Keratinocyte (primary cell): Measurements from ENCODE around the gene SLC25A28. TPM values are rescaled to one million over a fixed set of nuclear protein-coding genes. Genes with fewer than 3 reads are reported as not detected.

Experiments
- DNase-seq: peaks from one replicate; pipeline ENCODE4 v3.0.0-alpha.2; 2011; ENCODE audit warnings: low read depth, missing footprints, low spot score
- FAIRE-seq: peaks from 2 replicates; lab custom pipeline; 2011; peaks lifted over from hg19 to GRCh38; lab: Jason Lieb, UNC
- H2AFZ ChIP-seq: 2 replicates; pipeline ENCODE4 v1.6.0; 2012; ENCODE audit warnings: low read length, control low read depth, inconsistent platforms; ENCODE audit not compliant: control insufficient read depth
- H3K27ac ChIP-seq: 2 replicates; pipeline ENCODE4 v1.5.1; 2011; ENCODE audit warnings: low read length; ENCODE audit not compliant: control insufficient read depth, insufficient read depth
- H3K27me3 ChIP-seq: 3 replicates; pipeline ENCODE4 v1.6.0; 2011; ENCODE audit warnings: low read length; ENCODE audit not compliant: control insufficient read depth, insufficient read depth; ENCODE audit errors: extremely low read depth
- H3K36me3 ChIP-seq, 2 experiments: 2 replicates in 1 of 2; 3 replicates in 1 of 2; pipeline ENCODE4 v1.5.1; 2011; ENCODE audit warnings: low read length in 2 of 2, mild to moderate bottlenecking in 1 of 2; ENCODE audit not compliant: control insufficient read depth in 2 of 2, insufficient read depth in 2 of 2; ENCODE audit errors: extremely low read depth in 1 of 2
- H3K4me1 ChIP-seq: 3 replicates; pipeline ENCODE4 v1.5.1; 2011; ENCODE audit warnings: low read length; ENCODE audit not compliant: control insufficient read depth, insufficient read depth; ENCODE audit errors: extremely low read depth
- H3K4me2 ChIP-seq: 3 replicates; pipeline ENCODE4 v1.6.0; 2011; ENCODE audit warnings: low read depth, low read length; ENCODE audit not compliant: control insufficient read depth, insufficient read depth; ENCODE audit errors: extremely low read depth
- H3K4me3 ChIP-seq, 3 experiments: fragments of 200-600 bp in 1 of 3; sonication (generic) in 1 of 3; 2 replicates in 2 of 3; 3 replicates in 1 of 3; pipeline ENCODE4 v1.5.1; 2011 to 2016; ENCODE audit warnings: low read length in 3 of 3, mild to moderate bottlenecking in 3 of 3, control low read depth in 2 of 3, inconsistent platforms in 1 of 3, low read depth in 1 of 3, mixed read lengths in 1 of 3, mixed run types in 1 of 3, moderate library complexity in 1 of 3; ENCODE audit not compliant: control insufficient read depth in 2 of 3, insufficient read depth in 2 of 3; ENCODE audit errors: extremely low read depth in 1 of 3
- H3K79me2 ChIP-seq: 2 replicates; pipeline ENCODE4 v1.6.0; 2012; ENCODE audit warnings: low read length; ENCODE audit not compliant: control insufficient read depth, insufficient read depth
- H3K9ac ChIP-seq: 3 replicates; pipeline ENCODE4 v1.6.0; 2011; ENCODE audit warnings: low read length; ENCODE audit not compliant: control insufficient read depth, insufficient read depth; ENCODE audit errors: extremely low read depth
- H3K9me1 ChIP-seq: 3 replicates; pipeline ENCODE4 v1.6.0; 2011; ENCODE audit warnings: low read length; ENCODE audit not compliant: control insufficient read depth, insufficient read depth; ENCODE audit errors: extremely low read depth
- H3K9me3 ChIP-seq: 2 replicates; pipeline ENCODE4 v1.5.1; 2012; ENCODE audit warnings: low read depth, low read length; ENCODE audit not compliant: control insufficient read depth
- H4K20me1 ChIP-seq: 3 replicates; pipeline ENCODE4 v1.6.0; 2011; ENCODE audit warnings: low read length; ENCODE audit not compliant: control insufficient read depth, insufficient read depth; ENCODE audit errors: extremely low read depth
- EZH2 ChIP-seq: IDR thresholded peaks from one replicate; pipeline ENCODE4 v1.6.1; 2012; ENCODE audit warnings: inconsistent platforms, mild to moderate bottlenecking, low read length, moderate library complexity
- dilution Hi-C: fragments of 300-500 bp; cut with MboI; formaldehyde crosslinking; loops from one replicate; pipeline ENCODE4 v1.7.0; 2020; ENCODE audit warnings: low sequenced_read_pairs; ENCODE audit not compliant: extremely low pct_ligation_motif_present
- polyA plus RNA-seq, 5 experiments: library from polyadenylated mRNA; depleted of rRNA in 3 of 5; stranded (reverse) in 3 of 5; stranded (forward) in 1 of 5; unstranded in 1 of 5; fragments of >200 nt; gene quantifications; 1 replicate in 1 of 5; 2 replicates in 3 of 5; 3 replicates in 1 of 5; pipeline versions ENCODE4 v1.2.1 to v1.2.3, GENCODE V29; 2011 to 2012; ENCODE audit warnings: missing spikeins in 2 of 5, low read depth in 1 of 5, low replicate concordance in 1 of 5
- TF ChIP-seq, protein P1 (sequence below), 3 experiments: IDR thresholded peaks in 1 of 3; conservative IDR thresholded peaks in 1 of 3; optimal IDR thresholded peaks in 1 of 3; 2 replicates in 2 of 3; 3 replicates in 1 of 3; pipeline versions ENCODE3 to v1.5.1; 2011; ENCODE audit warnings: low read length in 3 of 3, mild to moderate bottlenecking in 3 of 3, moderate library complexity in 2 of 3, control low read depth in 1 of 3, inconsistent platforms in 1 of 3; ENCODE audit not compliant: insufficient read depth in 2 of 3; ENCODE audit errors: extremely low read depth in 1 of 3

The SLC25A28 gene
- polyA plus RNA-seq, 1 donor (not counting 4 experiments of a cell fraction or from before 2014, with no cell fraction given), result 52.3 TPM

DNA sequence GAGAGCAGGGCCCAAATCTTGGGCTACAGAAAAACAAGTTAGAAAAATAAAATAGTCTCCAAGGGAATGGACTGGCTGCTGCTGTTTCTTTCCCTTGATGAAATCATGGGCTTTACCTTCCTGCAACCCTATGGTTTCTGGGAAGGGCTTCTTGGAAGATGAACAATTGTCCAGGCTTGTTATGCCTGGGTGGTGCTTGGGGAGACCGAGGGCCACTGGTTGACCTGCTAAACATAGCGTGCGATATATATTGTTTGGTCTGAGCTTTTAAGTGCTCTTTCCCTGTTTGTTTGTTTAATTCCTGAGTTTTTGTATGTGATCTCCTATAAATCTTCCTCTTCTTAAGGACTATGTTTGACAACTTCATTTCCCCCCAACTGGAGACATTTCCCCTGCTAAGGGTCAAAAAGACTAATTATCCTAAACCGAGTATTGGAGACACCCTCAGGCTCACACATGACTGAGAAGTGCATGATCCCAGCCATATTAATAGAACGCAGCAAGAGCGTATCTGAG lies 37.9 kb downstream of the SLC25A28 start:
- no peak overlapping the region for H3K9ac ChIP-seq
- no peak overlapping the region for H3K27ac ChIP-seq
- H3K9me1 ChIP-seq, result no peaks in the 10 kb centered on the region
- TF ChIP-seq EZH2, result no peak
- TF ChIP-seq, protein P1, sequence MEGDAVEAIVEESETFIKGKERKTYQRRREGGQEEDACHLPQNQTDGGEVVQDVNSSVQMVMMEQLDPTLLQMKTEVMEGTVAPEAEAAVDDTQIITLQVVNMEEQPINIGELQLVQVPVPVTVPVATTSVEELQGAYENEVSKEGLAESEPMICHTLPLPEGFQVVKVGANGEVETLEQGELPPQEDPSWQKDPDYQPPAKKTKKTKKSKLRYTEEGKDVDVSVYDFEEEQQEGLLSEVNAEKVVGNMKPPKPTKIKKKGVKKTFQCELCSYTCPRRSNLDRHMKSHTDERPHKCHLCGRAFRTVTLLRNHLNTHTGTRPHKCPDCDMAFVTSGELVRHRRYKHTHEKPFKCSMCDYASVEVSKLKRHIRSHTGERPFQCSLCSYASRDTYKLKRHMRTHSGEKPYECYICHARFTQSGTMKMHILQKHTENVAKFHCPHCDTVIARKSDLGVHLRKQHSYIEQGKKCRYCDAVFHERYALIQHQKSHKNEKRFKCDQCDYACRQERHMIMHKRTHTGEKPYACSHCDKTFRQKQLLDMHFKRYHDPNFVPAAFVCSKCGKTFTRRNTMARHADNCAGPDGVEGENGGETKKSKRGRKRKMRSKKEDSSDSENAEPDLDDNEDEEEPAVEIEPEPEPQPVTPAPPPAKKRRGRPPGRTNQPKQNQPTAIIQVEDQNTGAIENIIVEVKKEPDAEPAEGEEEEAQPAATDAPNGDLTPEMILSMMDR (optimal IDR thresholded peaks at IDR 0.05 in 1 of 3, IDR thresholded peaks at IDR 0.05 in 1 of 3, conservative IDR thresholded peaks at IDR 0.05 in 1 of 3; ENCODE audit: extremely low read depth in 1 of 3, insufficient read depth in 2 of 3, low read length in 3 of 3), result no peak
- no peak for FAIRE-seq
- H3K36me3 ChIP-seq, result no peaks in the 10 kb centered on the region
- peaks cover 17% of the 10 kb centered on the region for H3K27me3 ChIP-seq
- H3K79me2 ChIP-seq, result no peaks in the 10 kb centered on the region
- DNase-seq, result no peak
- no peak overlapping the region for H2AFZ ChIP-seq
- H3K4me3 ChIP-seq, result no peak overlapping the region
- dilution Hi-C loops, result no loop called here
- H3K4me1 ChIP-seq, result no peaks in the 10 kb centered on the region
- no peaks in the 10 kb centered on the region for H3K9me3 ChIP-seq
- no peak overlapping the region for H3K4me2 ChIP-seq
- H4K20me1 ChIP-seq, result no peaks in the 10 kb centered on the region

DNA sequence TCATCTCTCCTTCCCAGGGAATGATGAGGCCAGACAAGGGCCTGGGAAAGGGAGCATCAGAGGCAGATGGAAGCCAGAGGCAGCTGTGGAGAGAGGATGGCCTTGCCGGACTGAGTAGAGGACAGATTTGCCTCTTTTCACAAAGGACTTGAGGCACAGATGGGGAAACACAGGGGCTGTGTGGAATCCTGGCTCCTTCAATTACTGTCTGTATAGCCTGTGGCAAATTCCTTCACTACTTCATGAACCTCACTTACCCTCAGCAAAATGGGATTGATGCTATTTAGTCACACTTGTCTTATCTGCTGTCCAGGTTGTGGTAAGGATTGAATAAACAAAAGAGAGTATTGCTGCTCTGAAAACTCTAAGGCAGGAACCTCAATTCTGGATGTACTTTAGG lies 40.3 kb downstream of the SLC25A28 start:
- TF ChIP-seq, protein P1 (optimal IDR thresholded peaks at IDR 0.05 in 1 of 3, IDR thresholded peaks at IDR 0.05 in 1 of 3, conservative IDR thresholded peaks at IDR 0.05 in 1 of 3; ENCODE audit: extremely low read depth in 1 of 3, insufficient read depth in 2 of 3, low read length in 3 of 3), result no peak
- TF ChIP-seq EZH2, result no peak
- Histone ChIP-seq H3K9me1 (no peaks in the 10 kb centered on the region), H3K9ac (no peak overlapping the region), H2AFZ (no peak overlapping the region), H3K79me2 (no peaks in the 10 kb centered on the region), H3K27ac (no peak overlapping the region), H3K4me2 (no peak overlapping the region), H3K36me3 (no peaks in the 10 kb centered on the region), H3K4me3 (no peak overlapping the region), H4K20me1 (no peaks in the 10 kb centered on the region), H3K9me3 (no peaks in the 10 kb centered on the region), H3K27me3 (peaks cover 17% of the 10 kb centered on the region), H3K4me1 (no peaks in the 10 kb centered on the region)
- dilution Hi-C loops, result no loop called here
- no peak for DNase-seq
- no peak for FAIRE-seq
